ENCODE data around the gene MASP2.

GRCh38 chr1:11058595-11059154, 11.6 kb upstream of the MASP2 start:
- TF ChIP-seq CTCF (IDR thresholded peaks at IDR 0.05) (no peak), EZH2 (IDR thresholded peaks at IDR 0.05; ENCODE audit: borderline replicate concordance, insufficient read depth, low read depth, low read length, poor library complexity, severe bottlenecking) (no peak)
